ENCODE results near the gene SYS1.

GRCh38 chr20:45341939-45342854 lies 20.8 kb upstream of the SYS1 start:
- TF ChIP-seq CTCF (conservative IDR thresholded peaks at IDR 0.05; ENCODE audit: low read length) (no peak), EZH2phosphoT487 (IDR thresholded peaks at IDR 0.05; ENCODE audit: borderline replicate concordance) (no peak)

All from Loucy (cell line).